ENCODE results near the gene RAB1A. TPM values are rescaled to one million over a fixed set of nuclear protein-coding genes. Genes with fewer than 3 reads are reported as not detected.
A peak's percentile ranks its signal among the peaks of the same experiment; 100 is the strongest.
"Not testable (repeated sequence)": the region's sequence is repeated elsewhere in the genome, so short reads cannot be mapped to it uniquely, and the experiment has no call there.

Gene RAB1A
- 10 to 100 TPM; 52.0 to 94.2 (median 85.8) TPM for total RNA-seq
- 100 to 1,000 TPM in 2 of 3 donors, 10 to 100 TPM in 1; 83.4 to 229 (median 137) TPM for polyA plus RNA-seq
- long read RNA-seq, donor 1, transcript RAB1A-203 (6 exons, 2,447 nt), result major isoform, 47 of 58 reads
- long read RNA-seq, donor 1, partial matches to known transcripts, result 1 of 58 reads
- long read RNA-seq, donor 1, other reads (novel, unspliced or antisense), result 8 of 58 reads
- long read RNA-seq, donor 2, transcript RAB1A-203 (6 exons, 2,447 nt), result major isoform, 115 of 144 reads
- long read RNA-seq, donor 2, transcript RAB1A-201 (4 exons, 1,198 nt), result minor isoform, 6 of 144 reads
- long read RNA-seq, donor 2, partial matches to known transcripts, result 6 of 144 reads
- long read RNA-seq, donor 2, other reads (novel, unspliced or antisense), result 17 of 144 reads

- 0 to 1% (median 0%) methylated on average over 61 to 76 of the region's 76 CpGs for WGBS, 3 donors
These were observed at the start of gene RAB1A for GRCh38 chr2:65129826-65130663. RAB1A (minus strand) TSS chr2:65130106; CDS start chr2:65129915, 191 bp downstream.

GRCh38 chr2:65177751-65178442 lies 48.0 kb upstream of the RAB1A start:
- H3K4me1 ChIP-seq, result no peaks in the 10 kb centered on the region
- no peak overlapping the region for H3K27ac ChIP-seq
- intact Hi-C loops (cut with DNase I), result loop anchor here in 1 of 2 donors (5.0 kb wide), 1 partner anchor 36 kb away; no protein-coding TSS in a partner anchor
- ATAC-seq (no peak), DNase-seq (no peak)
- 28 to 55% (median 53%) methylated on average over 8 of the region's 8 CpGs for WGBS, 3 donors
- H3K9me3 ChIP-seq, result no peaks in the 10 kb centered on the region
- no peaks in the 10 kb centered on the region for H3K27me3 ChIP-seq (ENCODE audit: insufficient read depth in 3 of 3, low read length in 2 of 3)
- TF ChIP-seq, protein P1, sequence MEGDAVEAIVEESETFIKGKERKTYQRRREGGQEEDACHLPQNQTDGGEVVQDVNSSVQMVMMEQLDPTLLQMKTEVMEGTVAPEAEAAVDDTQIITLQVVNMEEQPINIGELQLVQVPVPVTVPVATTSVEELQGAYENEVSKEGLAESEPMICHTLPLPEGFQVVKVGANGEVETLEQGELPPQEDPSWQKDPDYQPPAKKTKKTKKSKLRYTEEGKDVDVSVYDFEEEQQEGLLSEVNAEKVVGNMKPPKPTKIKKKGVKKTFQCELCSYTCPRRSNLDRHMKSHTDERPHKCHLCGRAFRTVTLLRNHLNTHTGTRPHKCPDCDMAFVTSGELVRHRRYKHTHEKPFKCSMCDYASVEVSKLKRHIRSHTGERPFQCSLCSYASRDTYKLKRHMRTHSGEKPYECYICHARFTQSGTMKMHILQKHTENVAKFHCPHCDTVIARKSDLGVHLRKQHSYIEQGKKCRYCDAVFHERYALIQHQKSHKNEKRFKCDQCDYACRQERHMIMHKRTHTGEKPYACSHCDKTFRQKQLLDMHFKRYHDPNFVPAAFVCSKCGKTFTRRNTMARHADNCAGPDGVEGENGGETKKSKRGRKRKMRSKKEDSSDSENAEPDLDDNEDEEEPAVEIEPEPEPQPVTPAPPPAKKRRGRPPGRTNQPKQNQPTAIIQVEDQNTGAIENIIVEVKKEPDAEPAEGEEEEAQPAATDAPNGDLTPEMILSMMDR (IDR thresholded peaks at IDR 0.05), result no peak
- H3K36me3 ChIP-seq (ENCODE audit: insufficient read depth in 1 of 2, low read depth in 1 of 2), result no peaks in the 10 kb centered on the region
- H3K4me3 ChIP-seq, result no peak overlapping the region

More at GRCh38 chr2:65129826-65130663, at the start of gene RAB1A:
- Histone ChIP-seq H3K4me1 (peaks cover 41% of the 10 kb centered on the region), H3K9me3 (no peaks in the 10 kb centered on the region), H3K36me3 (ENCODE audit: insufficient read depth in 1 of 2, low read depth in 1 of 2) (no peaks in the 10 kb centered on the region), H3K27ac (peak within 1 kb of the TSS; percentile 98), H3K27me3 (ENCODE audit: insufficient read depth in 3 of 3, low read length in 2 of 3) (no peaks in the 10 kb centered on the region), H3K4me3 (peak within 1 kb of the TSS; percentile 95)
- peak; percentile 90 to 97 (median 94) for ATAC-seq
- intact Hi-C loops (cut with DNase I), result loop anchor here (1.0 to 5.0 kb wide), 2 partner anchors 58 to 97 kb away; partner anchors contain the start of gene ACTR2 (in 1 of the 2)
- TF ChIP-seq, protein P1 (IDR thresholded peaks at IDR 0.05), result peak; percentile 28
- peak; percentile 100 for DNase-seq

- H3K4me1 ChIP-seq, result no peaks in the 10 kb centered on the region
- ATAC-seq (peak in 1 of 4 donors; percentile 19), DNase-seq (no peak)
- H3K27ac ChIP-seq, result no peak overlapping the region
- H3K9me3 ChIP-seq, result no peaks in the 10 kb centered on the region
- H3K27me3 ChIP-seq (ENCODE audit: insufficient read depth in 3 of 3, low read length in 2 of 3), result no peaks in the 10 kb centered on the region
- WGBS, 3 donors, result 88 to 92% (median 89%) methylated on average over 23 of the region's 23 CpGs
- no peak overlapping the region for H3K4me3 ChIP-seq
- TF ChIP-seq, protein P1 (IDR thresholded peaks at IDR 0.05), result no peak
- no peaks in the 10 kb centered on the region for H3K36me3 ChIP-seq (ENCODE audit: insufficient read depth in 1 of 2, low read depth in 1 of 2)
- intact Hi-C loops (cut with DNase I), result loop anchor here in 1 of 2 donors (5.0 kb wide), 1 partner anchor 34 kb away; no protein-coding TSS in a partner anchor
These were observed 46.1 kb upstream of the RAB1A start for GRCh38 chr2:65175894-65176530.

- DNase-seq; H3K9me3 ChIP-seq; H3K4me3 ChIP-seq; H3K27me3 ChIP-seq (ENCODE audit: insufficient read depth in 3 of 3, low read length in 2 of 3); H3K27ac ChIP-seq; H3K36me3 ChIP-seq (ENCODE audit: insufficient read depth in 1 of 2, low read depth in 1 of 2); ATAC-seq; intact Hi-C loops (cut with DNase I); H3K4me1 ChIP-seq: not testable (repeated sequence)
- WGBS, 3 donors, result 96 to 98% (median 98%) methylated on average over 3 of the region's 3 CpGs
These were observed 44.1 kb upstream of the RAB1A start for GRCh38 chr2:65174031-65174430.

All from psoas muscle (tissue), 8 donors.